Transverse colon (tissue), 4 donors: ENCODE results near the gene HAUS3. TPM values are rescaled to one million over a fixed set of nuclear protein-coding genes. Genes with fewer than 3 reads are reported as not detected.
A peak's percentile ranks its signal among the peaks of the same experiment; 100 is the strongest.

Source experiments
- DNase-seq: peaks from one replicate; pipeline ENCODE4 v3.0.0-alpha.2; 2019
- H3K27ac ChIP-seq, 4 donors: fragments of 200-600 bp; sonication (generic); 2 replicates each; pipeline ENCODE4 v1.5.1; 2016 to 2018; ENCODE audit warnings: inconsistent platforms in 4 of 4
- H3K27me3 ChIP-seq: fragments of 200-600 bp; sonication (generic); 2 replicates; pipeline ENCODE4 v1.5.1; 2017; ENCODE audit warnings: inconsistent platforms
- H3K36me3 ChIP-seq, 4 donors: fragments of 200-600 bp; sonication (generic); 2 replicates each; pipeline ENCODE4 v1.5.1; 2017 to 2019; ENCODE audit warnings: inconsistent platforms in 4 of 4
- H3K4me1 ChIP-seq, 4 donors: fragments of 200-600 bp; sonication (generic); 2 replicates each; pipeline ENCODE4 v1.5.1; 2017 to 2020; ENCODE audit warnings: inconsistent platforms in 4 of 4
- H3K4me3 ChIP-seq, 4 donors: fragments of 200-600 bp; sonication (generic); 1 replicate in 1 of 4; 2 replicates in 3 of 4; pipeline versions ENCODE4 v1.5.1 to v1.6.1; 2017 to 2019; ENCODE audit warnings: inconsistent platforms in 4 of 4
- H3K9me3 ChIP-seq, 2 donors: fragments of 200-600 bp; sonication (generic); 2 replicates each; pipeline ENCODE4 v1.5.1; 2017 to 2019; ENCODE audit warnings: inconsistent platforms in 2 of 2
- CTCF ChIP-seq, 5 experiments: fragments of 200-600 bp in 3 of 5; fragments of 450-650 bp in 2 of 5; sonication (generic) in 3 of 5; IDR thresholded peaks; 1 replicate in 2 of 5; 2 replicates in 3 of 5; pipeline ENCODE4 v1.5.1; 2016 to 2017; ENCODE audit warnings: antibody characterized with exemption in 5 of 5, inconsistent platforms in 3 of 5, mild to moderate bottlenecking in 2 of 5, moderate library complexity in 1 of 5
- EP300 ChIP-seq: sonication (generic); formaldehyde crosslinking; IDR thresholded peaks from one replicate; pipeline ENCODE4 v1.6.1; 2017; ENCODE audit warnings: antibody characterized with exemption, low read depth
- POLR2A ChIP-seq: fragments of 450-650 bp; IDR thresholded peaks from one replicate; pipeline ENCODE4 v1.6.1; 2016; ENCODE audit warnings: antibody characterized with exemption, mild to moderate bottlenecking, moderate library complexity
- POLR2AphosphoS5 ChIP-seq, 3 donors: sonication (generic); formaldehyde crosslinking; IDR thresholded peaks; one replicate each; pipeline ENCODE4 v1.6.1; 2016; ENCODE audit warnings: antibody characterized with exemption in 3 of 3
- WGBS, 2 donors: methylation state at CpG; one replicate each; pipeline ENCODE4 v1.1.5; 2018; ENCODE audit warnings: low coverage in 1 of 2; 5-methylcytosine and 5-hydroxymethylcytosine counted together
- in situ Hi-C, 4 donors: fragments of 200-750 bp; cut with MboI; loops; one replicate each; pipeline versions ENCODE4 v1.15.0 to v1.15.1; 2017; ENCODE audit warnings: low sequenced_read_pairs in 3 of 4, low pct_ligation_motif_present in 1 of 4, low pct_unique_long_range_greater_than_20kb in 1 of 4
- intact Hi-C: fragments of 100-400 bp; cut with DNase I; formaldehyde crosslinking; loops from one replicate; pipeline ENCODE4 v1.15.1; 2023; ENCODE audit warnings: low total_unique reads
- total RNA-seq, 4 donors: library from RNA; depleted of rRNA; stranded (reverse); fragments of >200 nt; gene quantifications; one replicate each; pipeline ENCODE4 v1.1.0, GENCODE V29; 2016

The HAUS3 gene
- total RNA-seq, 4 donors from 2014 or later = 2.0 to 18.0 (median 11.3) TPM

GRCh38 chr4:2262944-2263250 is 21.0 kb upstream of the HAUS3 start:
- no peak for TF ChIP-seq POLR2AphosphoS5 (IDR thresholded peaks at IDR 0.05)
- no peak for TF ChIP-seq EP300
- no peak for TF ChIP-seq CTCF (IDR thresholded peaks at IDR 0.05)
- no peak for TF ChIP-seq POLR2A
- Histone ChIP-seq H3K4me3 (peak overlapping the region; percentile 53 to 96 (median 65)), H3K27ac (peak overlapping the region; percentile 91 to 99 (median 98)), H3K27me3 (no peaks in the 10 kb centered on the region), H3K9me3 (no peaks in the 10 kb centered on the region), H3K4me1 (peaks cover 26 to 62% (median 46%) of the 10 kb centered on the region in 4 donors), H3K36me3 (no peaks in the 10 kb centered on the region)
- intact Hi-C loops (no loop called here), in situ Hi-C loops (no loop called here)
- DNase-seq = no peak
- 42% methylated on average over 13 of the region's 13 CpGs; no CpG with 5 or more reads in 1 of the 2 donors for WGBS, 2 donors

- peak overlapping the region; percentile 53 to 100 (median 81) for H3K4me3 ChIP-seq
- H3K9me3 ChIP-seq = no peaks in the 10 kb centered on the region
- no peak for TF ChIP-seq CTCF (IDR thresholded peaks at IDR 0.05)
- TF ChIP-seq POLR2A = peak; percentile 82
- TF ChIP-seq POLR2AphosphoS5 (IDR thresholded peaks at IDR 0.05) = peak; percentile 92 to 94 (median 92)
- 1% methylated on average over 60 of the region's 98 CpGs; no CpG with 5 or more reads in 1 of the 2 donors for WGBS, 2 donors
- in situ Hi-C loops (no loop called here), intact Hi-C loops (no loop called here)
- H3K36me3 ChIP-seq = no peaks in the 10 kb centered on the region
- peak overlapping the region; percentile 91 to 99 (median 98) for H3K27ac ChIP-seq
- DNase-seq = peak; percentile 99
- no peaks in the 10 kb centered on the region for H3K27me3 ChIP-seq
- H3K4me1 ChIP-seq = peaks cover 26 to 68% (median 51%) of the 10 kb centered on the region in 4 donors
Observed at GRCh38 chr4:2262145-2262943, 20.4 kb upstream of the HAUS3 start.

- DNase-seq = no peak
- no peak for TF ChIP-seq CTCF (IDR thresholded peaks at IDR 0.05)
- TF ChIP-seq EP300 = no peak
- TF ChIP-seq POLR2AphosphoS5 (IDR thresholded peaks at IDR 0.05) = peak; percentile 54 to 91 (median 75)
- TF ChIP-seq POLR2A = no peak
Observed at GRCh38 chr4:2261853-2262144, 19.9 kb upstream of the HAUS3 start, which contains the start of gene MXD4. TSS of gene MXD4 (minus strand) at chr4:2262109. CDS start at chr4:2261980, 129 bp downstream.

DNA sequence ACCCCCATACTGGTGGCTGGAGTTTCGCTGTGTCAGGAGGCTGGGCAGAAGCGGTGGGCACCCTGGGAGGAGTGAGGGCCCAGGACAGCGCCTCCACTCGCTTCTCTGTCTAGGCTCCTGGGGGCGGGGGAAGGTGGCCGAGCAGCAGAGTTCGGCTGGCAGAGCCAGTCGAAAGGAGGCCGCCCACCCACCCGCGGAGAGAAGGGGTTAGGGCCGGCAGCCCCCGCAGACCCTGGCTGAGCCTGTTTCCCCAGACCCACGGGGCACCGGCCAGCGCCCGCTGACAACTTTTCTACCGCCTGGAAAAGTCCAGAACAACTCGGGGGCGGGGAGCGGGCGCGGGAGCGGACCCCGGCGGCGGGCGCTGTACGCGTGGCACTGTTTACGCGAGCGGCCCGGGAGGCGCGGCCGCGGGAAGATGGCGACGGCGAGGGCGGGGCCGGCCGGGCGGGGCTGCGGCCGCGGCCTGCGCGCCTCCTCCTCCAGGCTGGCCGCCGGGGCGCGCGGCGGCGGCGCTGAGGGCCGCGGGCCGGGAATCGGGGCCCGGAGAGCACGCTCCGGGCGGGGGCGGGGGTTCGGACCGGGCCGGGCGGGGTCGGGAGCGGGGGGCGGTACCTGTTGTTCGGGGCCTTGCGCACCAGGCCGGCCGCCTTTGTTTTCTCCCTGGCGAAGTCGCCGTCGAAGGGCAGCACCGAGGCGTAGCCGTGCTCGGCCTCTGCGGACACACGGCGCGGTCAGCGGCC is 19.4 kb upstream of the HAUS3 start:
- in situ Hi-C loops = no loop called here
- intact Hi-C loops = no loop called here
- no peak for TF ChIP-seq EP300
- no peak for TF ChIP-seq POLR2A
- TF ChIP-seq CTCF (IDR thresholded peaks at IDR 0.05) = no peak
- TF ChIP-seq POLR2AphosphoS5 (IDR thresholded peaks at IDR 0.05) = no peak
- Histone ChIP-seq H3K9me3 (no peaks in the 10 kb centered on the region), H3K36me3 (no peaks in the 10 kb centered on the region), H3K4me1 (peaks cover 35 to 72% (median 60%) of the 10 kb centered on the region in 4 donors), H3K27me3 (no peaks in the 10 kb centered on the region), H3K4me3 (peak overlapping the region; percentile 96 to 100 (median 98)), H3K27ac (peak overlapping the region; percentile 95 to 97 (median 97))
- peak; percentile 66 for DNase-seq
- WGBS, 2 donors = 1% methylated on average over 58 of the region's 91 CpGs; no CpG with 5 or more reads in 1 of the 2 donors

More at GRCh38 chr4:2261853-2262144, 19.9 kb upstream of the HAUS3 start, which contains the start of gene MXD4:
- H3K4me3 ChIP-seq = peak within 1 kb of the TSS; percentile 96 to 100 (median 98)
- H3K27ac ChIP-seq = peak within 1 kb of the TSS; percentile 95 to 99 (median 98)
- no peaks in the 10 kb centered on the region for H3K36me3 ChIP-seq
- 0% methylated on average over 18 of the region's 46 CpGs; no CpG with 5 or more reads in 1 of the 2 donors for WGBS, 2 donors
- peaks cover 30 to 72% (median 57%) of the 10 kb centered on the region in 4 donors for H3K4me1 ChIP-seq
- H3K9me3 ChIP-seq = no peaks in the 10 kb centered on the region
- H3K27me3 ChIP-seq = no peaks in the 10 kb centered on the region
- intact Hi-C loops = no loop called here
- in situ Hi-C loops = no loop called here
